NT2/D1 (cell line): ENCODE data around the gene TCAF1.
A peak's percentile ranks its signal among the peaks of the same experiment; 100 is the strongest.

Source experiments
- DNase-seq: peaks from one replicate; pipeline ENCODE4 v3.0.0-alpha.2; 2011; ENCODE audit warnings: low read depth, low spot score
- H3K27me3 ChIP-seq: 2 replicates; pipeline ENCODE4 v1.6.0; 2011; ENCODE audit warnings: mild to moderate bottlenecking; ENCODE audit not compliant: insufficient read length, insufficient read depth
- H3K36me3 ChIP-seq: 2 replicates; pipeline ENCODE4 v1.6.1; 2011; ENCODE audit warnings: mild to moderate bottlenecking, low read length, mixed read lengths; ENCODE audit not compliant: insufficient read depth, insufficient read length
- H3K4me1 ChIP-seq: 2 replicates; pipeline ENCODE4 v1.5.1; 2011; ENCODE audit not compliant: insufficient read depth, insufficient read length
- H3K4me3 ChIP-seq: 2 replicates; pipeline ENCODE4 v1.5.1; 2011; ENCODE audit warnings: low read depth; ENCODE audit not compliant: insufficient read length
- H3K9ac ChIP-seq: 2 replicates; pipeline ENCODE4 v1.6.0; 2011; ENCODE audit warnings: low read depth; ENCODE audit not compliant: insufficient read length
- H3K9me3 ChIP-seq: 2 replicates; pipeline ENCODE4 v1.5.1; 2011; ENCODE audit warnings: mild to moderate bottlenecking, low read length; ENCODE audit not compliant: insufficient read depth
- SUZ12 ChIP-seq: IDR thresholded peaks from 2 replicates; pipeline ENCODE4 v1.6.1; 2011; ENCODE audit not compliant: insufficient read length, insufficient read depth; ENCODE audit errors: extremely low read depth
- YY1 ChIP-seq: IDR thresholded peaks from 2 replicates; pipeline ENCODE4 v1.6.1; 2011; ENCODE audit not compliant: insufficient read length, insufficient read depth
- ZNF274 ChIP-seq: IDR thresholded peaks from 2 replicates; pipeline ENCODE4 v1.6.1; 2011; ENCODE audit warnings: mild to moderate bottlenecking, low read depth, low read length

Gene TCAF1

GRCh38 chr7:143889068-143889467, 12.9 kb downstream of the TCAF1 start:
- peaks cover 6% of the 10 kb centered on the region for H3K36me3 ChIP-seq
- no peak for DNase-seq
- H3K9ac ChIP-seq, result no peak overlapping the region
- peaks cover 3% of the 10 kb centered on the region for H3K27me3 ChIP-seq
- TF ChIP-seq ZNF274 (no peak), YY1 (no peak), SUZ12 (no peak)
- H3K9me3 ChIP-seq, result no peaks in the 10 kb centered on the region
- H3K4me1 ChIP-seq, result no peaks in the 10 kb centered on the region
- no peak overlapping the region for H3K4me3 ChIP-seq

- no peaks in the 10 kb centered on the region for H3K9me3 ChIP-seq
Measured at GRCh38 chr7:143886826-143887477, 15.0 kb downstream of the TCAF1 start.

GRCh38 chr7:143885951-143886350, 16.0 kb downstream of the TCAF1 start:
- H3K27me3 ChIP-seq, result peaks cover 8% of the 10 kb centered on the region
- H3K9ac ChIP-seq, result no peak overlapping the region
- H3K36me3 ChIP-seq, result peaks cover 6% of the 10 kb centered on the region
- H3K4me1 ChIP-seq, result no peaks in the 10 kb centered on the region
- no peak overlapping the region for H3K4me3 ChIP-seq
- TF ChIP-seq ZNF274, result no peak
- no peak for TF ChIP-seq SUZ12
- no peak for TF ChIP-seq YY1
- no peak for DNase-seq
- no peaks in the 10 kb centered on the region for H3K9me3 ChIP-seq

More at GRCh38 chr7:143886826-143887477, 15.0 kb downstream of the TCAF1 start:
- TF ChIP-seq ZNF274 (no peak), YY1 (no peak)
- Histone ChIP-seq H3K27me3 (peaks cover 8% of the 10 kb centered on the region), H3K4me3 (no peak overlapping the region), H3K4me1 (no peaks in the 10 kb centered on the region), H3K9ac (no peak overlapping the region), H3K36me3 (peaks cover 6% of the 10 kb centered on the region)
- DNase-seq, result no peak

GRCh38 chr7:143884969-143885559, 16.9 kb downstream of the TCAF1 start:
- H3K36me3 ChIP-seq, result peaks cover 6% of the 10 kb centered on the region
- TF ChIP-seq YY1 (no peak), SUZ12 (no peak), ZNF274 (no peak)
- peaks cover 8% of the 10 kb centered on the region for H3K27me3 ChIP-seq
- no peaks in the 10 kb centered on the region for H3K4me1 ChIP-seq
- H3K9ac ChIP-seq, result peak overlapping the region; percentile 72
- DNase-seq, result peak; percentile 90
- peak overlapping the region; percentile 56 for H3K4me3 ChIP-seq
- no peaks in the 10 kb centered on the region for H3K9me3 ChIP-seq

- TF ChIP-seq ZNF274 (no peak), SUZ12 (no peak)
- no peaks in the 10 kb centered on the region for H3K4me1 ChIP-seq
- no peaks in the 10 kb centered on the region for H3K9me3 ChIP-seq
- H3K36me3 ChIP-seq, result peaks cover 3% of the 10 kb centered on the region
- H3K4me3 ChIP-seq, result peak overlapping the region; percentile 56
- peak overlapping the region; percentile 72 for H3K9ac ChIP-seq
- DNase-seq, result no peak
- peaks cover 8% of the 10 kb centered on the region for H3K27me3 ChIP-seq
Measured at GRCh38 chr7:143884241-143884968, 17.6 kb downstream of the TCAF1 start.

GRCh38 chr7:143882604-143883078, 19.3 kb downstream of the TCAF1 start:
- H3K9ac ChIP-seq, result peak overlapping the region; percentile 77
- H3K36me3 ChIP-seq, result no peaks in the 10 kb centered on the region
- peaks cover 8% of the 10 kb centered on the region for H3K27me3 ChIP-seq
- no peak for TF ChIP-seq ZNF274
- TF ChIP-seq YY1, result no peak
- no peak for TF ChIP-seq SUZ12
- H3K9me3 ChIP-seq, result no peaks in the 10 kb centered on the region
- DNase-seq, result no peak
- H3K4me1 ChIP-seq, result no peaks in the 10 kb centered on the region
- peak overlapping the region; percentile 53 for H3K4me3 ChIP-seq

GRCh38 chr7:143882020-143882603, 19.9 kb downstream of the TCAF1 start:
- TF ChIP-seq YY1, result no peak
- no peak for TF ChIP-seq SUZ12
- no peak for TF ChIP-seq ZNF274
- Histone ChIP-seq H3K4me1 (no peaks in the 10 kb centered on the region), H3K36me3 (peaks cover 2% of the 10 kb centered on the region), H3K4me3 (peak overlapping the region; percentile 53), H3K27me3 (peaks cover 8% of the 10 kb centered on the region), H3K9me3 (no peaks in the 10 kb centered on the region), H3K9ac (peak overlapping the region; percentile 64)
- DNase-seq, result no peak
